HepG2 (cell line): ENCODE data around the gene CARMIL1. TPM values are rescaled to one million over a fixed set of nuclear protein-coding genes. Genes with fewer than 3 reads are reported as not detected.

Source experiments
- ATAC-seq: fragments of 200-7000 bp; cut with Tn5 transposase; 3 replicates; pipeline ENCODE4 v1.9.1; 2020; ENCODE audit warnings: mild to moderate bottlenecking, moderate library complexity
- BruUV-seq: library from RNA; stranded (reverse); fragments of 400-500 nt; replicated peaks from 2 replicates; lab custom pipeline; 2021; lab: Mats Ljungman, UMichigan
- CTCF ChIA-PET: fragments of 300-600 bp; formaldehyde crosslinking; extraction: SDS; loops from one replicate; lab custom pipeline; 2021; ENCODE audit warnings: low total read pairs, inconsistent platforms, low intra/inter-chr PET ratio; lab: Yijun Ruan, JAX
- POLR2A ChIA-PET: fragments of 350-600 bp; sonication (Branson Sonifier 250); formaldehyde crosslinking; loops from one replicate; lab custom pipeline; 2020; ENCODE audit warnings: antibody characterized with exemption, inconsistent platforms; lab: Yijun Ruan, JAX
- DNase-seq: peaks from one replicate; pipeline ENCODE4 v3.0.0-alpha.2; 2015; ENCODE audit warnings: low spot score
- FAIRE-seq: peaks from 3 replicates; lab custom pipeline; 2011; peaks lifted over from hg19 to GRCh38; lab: Jason Lieb, UNC
- H2AFZ ChIP-seq: one replicate; pipeline ENCODE4 v1.6.1; 2011; ENCODE audit warnings: low read length, inconsistent platforms
- H3K27ac ChIP-seq: fragments of 300-600 bp; 3 replicates; pipeline ENCODE4 v1.8.0; 2011; ENCODE audit warnings: mixed run types, mild to moderate bottlenecking, mixed read lengths, low read length, inconsistent platforms; ENCODE audit not compliant: insufficient read depth; ENCODE audit errors: extremely low read length
- H3K27me3 ChIP-seq, 2 experiments: fragments of 200-600 bp in 1 of 2; 2 replicates in 1 of 2; 3 replicates in 1 of 2; pipeline versions ENCODE4 v1.6.0 to v1.8.0; 2011; ENCODE audit warnings: low read length in 2 of 2, mild to moderate bottlenecking in 2 of 2, moderate library complexity in 2 of 2, inconsistent platforms in 1 of 2; ENCODE audit not compliant: insufficient read depth in 2 of 2, control insufficient read depth in 1 of 2
- H3K36me3 ChIP-seq, 2 experiments: fragments of 200-600 bp in 1 of 2; replicated peaks in 1 of 2; 2 replicates in 1 of 2; 3 replicates in 1 of 2; pipeline versions ENCODE4 v1.5.1 to v1.8.0; 2011; ENCODE audit warnings: low read length in 2 of 2, inconsistent platforms in 1 of 2; ENCODE audit not compliant: insufficient read depth in 2 of 2, control insufficient read depth in 1 of 2
- H3K4me1 ChIP-seq: 2 replicates; pipeline ENCODE4 v1.5.1; 2012; ENCODE audit warnings: low read length, inconsistent platforms; ENCODE audit not compliant: insufficient read depth
- H3K4me2 ChIP-seq: 2 replicates; pipeline ENCODE4 v1.6.0; 2011; ENCODE audit warnings: low read depth, low read length, inconsistent platforms
- H3K4me3 ChIP-seq, 3 experiments: fragments of 200-600 bp in 1 of 3; sonication (generic), shearing (Covaris generic) in 1 of 3; replicated peaks in 1 of 3; 2 replicates each; pipeline ENCODE4 v1.5.1; 2011 to 2016; ENCODE audit warnings: low read length in 3 of 3, inconsistent platforms in 2 of 3, low read depth in 2 of 3, mild to moderate bottlenecking in 2 of 3, control low read depth in 1 of 3, mixed read lengths in 1 of 3; ENCODE audit not compliant: insufficient read depth in 1 of 3
- H3K79me2 ChIP-seq: one replicate; pipeline ENCODE4 v1.6.1; 2011; ENCODE audit warnings: low read length, inconsistent platforms; ENCODE audit not compliant: insufficient read depth
- H3K9ac ChIP-seq: 2 replicates; pipeline ENCODE4 v1.6.0; 2011; ENCODE audit warnings: mild to moderate bottlenecking, low read depth, low read length, inconsistent platforms; ENCODE audit not compliant: insufficient read depth
- H3K9me3 ChIP-seq: 2 replicates; pipeline ENCODE4 v1.5.1; 2012; ENCODE audit warnings: mild to moderate bottlenecking, low read length
- H4K20me1 ChIP-seq: 2 replicates; pipeline ENCODE4 v1.6.0; 2011; ENCODE audit warnings: inconsistent platforms, mild to moderate bottlenecking, low read length, moderate library complexity; ENCODE audit not compliant: insufficient read depth
- ATF7 ChIP-seq, 2 experiments: fragments of 450-650 bp in 1 of 2; sonication (generic) in 1 of 2; formaldehyde crosslinking in 1 of 2; IDR thresholded peaks; 2 replicates each; pipeline versions ENCODE4 v1.4.0 to v1.6.1; 2016 to 2020; ENCODE audit warnings: antibody characterized with exemption in 1 of 2, mild to moderate bottlenecking in 1 of 2, missing genetic modification reagents in 1 of 2
- FOXO1 ChIP-seq: sonication (generic); formaldehyde crosslinking; IDR thresholded peaks from 2 replicates; pipeline ENCODE4 v1.4.0; 2020; ENCODE audit warnings: missing genetic modification reagents
- ONECUT2 ChIP-seq: sonication (generic); formaldehyde crosslinking; IDR thresholded peaks from 2 replicates; pipeline ENCODE4 v1.4.0; 2020; ENCODE audit warnings: missing genetic modification reagents
- WGBS: methylation state at CpG from one replicate; pipeline ENCODE4 v1.1.6; 2017; ENCODE audit warnings: low lambda C conversion rate; 5-methylcytosine and 5-hydroxymethylcytosine counted together
- in situ Hi-C: cut with HindIII; loops from 2 replicates; pipeline ENCODE4 v1.10.0; 2017; ENCODE audit warnings: low pct_unique_long_range_greater_than_20kb; ENCODE audit not compliant: extremely low pct_ligation_motif_present
- intact Hi-C: fragments of 100-400 bp; cut with micrococcal nuclease; formaldehyde crosslinking; loops from one replicate; pipeline ENCODE4 v1.10.0; 2022; ENCODE audit not compliant: unreplicated experiment
- polyA plus RNA-seq, 8 experiments: library from polyadenylated mRNA; depleted of rRNA in 3 of 8; stranded (reverse) in 7 of 8; unstranded in 1 of 8; fragments of >200 nt; fragmentation: Illumina TruSeq in 4 of 8; extraction: Trizol in 4 of 8; gene quantifications; 2 replicates each; pipeline versions ENCODE4 v1.2.1 to v1.2.3, GENCODE V29; 2011 to 2016; ENCODE audit warnings: low read depth in 4 of 8, missing spikeins in 1 of 8, mixed read lengths in 1 of 8; ENCODE audit not compliant: insufficient read depth in 1 of 8
- total RNA-seq, 5 experiments: library from RNA; depleted of rRNA; stranded (reverse); fragments of >200 nt; fragmentation: Illumina TruSeq; extraction: Trizol; gene quantifications; 2 replicates each; pipeline ENCODE4 v1.2.3, GENCODE V29; 2016; ENCODE audit warnings: low read depth in 1 of 5

The CARMIL1 gene
- total and polyA plus RNA-seq, 2 of the 13 experiments (the other 11 are each of a cell fraction or from before 2014, with no cell fraction given) = 1.8 to 2.6 TPM

- ChIA-PET CTCF (no interaction called here), POLR2A (no interaction called here)
- in situ Hi-C loops (no loop called here), intact Hi-C loops (no loop called here)
- 64% methylated on average over 1 of the region's 1 CpG for WGBS
- Histone ChIP-seq H3K4me3 (no peak overlapping the region), H3K27me3 (no peaks in the 10 kb centered on the region), H2AFZ (no peak overlapping the region), H3K27ac (no peak overlapping the region), H3K36me3 (no peaks in the 10 kb centered on the region), H3K9me3 (no peaks in the 10 kb centered on the region), H3K4me1 (no peaks in the 10 kb centered on the region), H3K4me2 (no peak overlapping the region), H3K9ac (no peak overlapping the region), H4K20me1 (no peaks in the 10 kb centered on the region), H3K79me2 (no peaks in the 10 kb centered on the region)
- no peak for DNase-seq
- no TSS peak for BruUV-seq
- TF ChIP-seq FOXO1 (no peak), ATF7 (IDR thresholded peaks at IDR 0.05) (peak; percentile 86), ATF7 (CRISPR knock-in tag; IDR thresholded peaks at IDR 0.05) (no peak)
- ATAC-seq = no peak
- FAIRE-seq = no peak
These were observed 149.7 kb downstream of the CARMIL1 start for GRCh38 chr6:25428758-25429317.

- BruUV-seq = no TSS peak
- FAIRE-seq (no peak), ATAC-seq (no peak), DNase-seq (no peak)
- Histone ChIP-seq H3K9ac (no peak overlapping the region), H3K27ac (no peak overlapping the region), H3K27me3 (no peaks in the 10 kb centered on the region), H2AFZ (no peak overlapping the region), H3K4me1 (no peaks in the 10 kb centered on the region), H3K4me3 (no peak overlapping the region), H4K20me1 (no peaks in the 10 kb centered on the region), H3K9me3 (no peaks in the 10 kb centered on the region), H3K4me2 (no peak overlapping the region), H3K36me3 (no peaks in the 10 kb centered on the region), H3K79me2 (no peaks in the 10 kb centered on the region)
- peak; percentile 66; the same call in 1 of the 2 replicates for TF ChIP-seq ATF7 (IDR thresholded peaks at IDR 0.05)
- no peak for TF ChIP-seq ATF7 (CRISPR knock-in tag; IDR thresholded peaks at IDR 0.05)
- no peak for TF ChIP-seq ONECUT2 (CRISPR knock-in tag)
- intact Hi-C loops (no loop called here), in situ Hi-C loops (no loop called here)
- POLR2A ChIA-PET = no interaction called here
- CTCF ChIA-PET = no interaction called here
- WGBS = 63% methylated on average over 7 of the region's 7 CpGs
These were observed 152.3 kb downstream of the CARMIL1 start for GRCh38 chr6:25431306-25431974.
